Urinary bladder (tissue), 4 donors: ENCODE data around the gene ATXN1. TPM values are rescaled to one million over a fixed set of nuclear protein-coding genes. Genes with fewer than 3 reads are reported as not detected.

ENCODE experiments used
- DNase-seq: peaks from one replicate; pipeline ENCODE4 v3.0.0-alpha.2; 2015; ENCODE audit errors: extremely low spot score
- H3K27ac ChIP-seq: one replicate; pipeline ENCODE4 v1.5.1; 2013; ENCODE audit warnings: low read depth, mild to moderate bottlenecking, moderate library complexity
- H3K36me3 ChIP-seq: one replicate; pipeline ENCODE4 v1.6.1; 2013; ENCODE audit warnings: mild to moderate bottlenecking, moderate library complexity; ENCODE audit not compliant: insufficient read depth
- H3K4me1 ChIP-seq: one replicate; pipeline ENCODE4 v1.6.1; 2013; ENCODE audit warnings: mild to moderate bottlenecking, moderate library complexity; ENCODE audit not compliant: insufficient read depth
- H3K4me3 ChIP-seq: one replicate; pipeline ENCODE4 v1.5.1; 2013; ENCODE audit warnings: low read depth, low read length
- WGBS: extraction: QIAGEN DNeasy Blood & Tissue Kit; methylation state at CpG from one replicate; pipeline ENCODE4 v1.1.7; 2013; 5-methylcytosine and 5-hydroxymethylcytosine counted together
- polyA plus RNA-seq: library from polyadenylated mRNA; stranded (reverse); fragments of 200-250 nt; gene quantifications from one replicate; pipeline ENCODE4 v1.2.3, GENCODE V29; 2013
- total RNA-seq: library from RNA; depleted of rRNA; stranded (reverse); fragments of >200 nt; gene quantifications from one replicate; pipeline ENCODE4 v1.2.3, GENCODE V29; 2014
- donor health status: healthy with polysubstance abuse.
- donor health status: healthy.

Gene ATXN1
- total and polyA plus RNA-seq, 2 donors = 15.8 to 137 TPM

GRCh38 chr6:16372029-16372776 lies 389.1 kb downstream of the ATXN1 start:
- no peak overlapping the region for H3K27ac ChIP-seq
- no peaks in the 10 kb centered on the region for H3K4me1 ChIP-seq
- H3K36me3 ChIP-seq = peaks cover 2% of the 10 kb centered on the region
- 93% methylated on average over 1 of the region's 1 CpG for WGBS
- no peak overlapping the region for H3K4me3 ChIP-seq
- DNase-seq = no peak

- Histone ChIP-seq H3K27ac (no peak overlapping the region), H3K4me3 (no peak overlapping the region), H3K36me3 (peaks cover 2% of the 10 kb centered on the region), H3K4me1 (no peaks in the 10 kb centered on the region)
- 92% methylated on average over 1 of the region's 1 CpG for WGBS
- no peak for DNase-seq
Observed at GRCh38 chr6:16371401-16371800, 389.9 kb downstream of the ATXN1 start.

GRCh38 chr6:16370943-16371342 lies 390.3 kb downstream of the ATXN1 start:
- no peak for DNase-seq
- no peaks in the 10 kb centered on the region for H3K4me1 ChIP-seq
- H3K36me3 ChIP-seq = peaks cover 2% of the 10 kb centered on the region
- 84% methylated on average over 2 of the region's 2 CpGs for WGBS
- H3K4me3 ChIP-seq = no peak overlapping the region
- no peak overlapping the region for H3K27ac ChIP-seq

GRCh38 chr6:16369989-16370388 lies 391.3 kb downstream of the ATXN1 start:
- H3K36me3 ChIP-seq = peaks cover 2% of the 10 kb centered on the region
- DNase-seq = no peak
- WGBS = 84% methylated on average over 5 of the region's 5 CpGs
- H3K27ac ChIP-seq = no peak overlapping the region
- H3K4me3 ChIP-seq = no peak overlapping the region
- H3K4me1 ChIP-seq = no peaks in the 10 kb centered on the region

GRCh38 chr6:16369140-16369745 lies 392.0 kb downstream of the ATXN1 start:
- H3K4me3 ChIP-seq = no peak overlapping the region
- DNase-seq = no peak
- no peak overlapping the region for H3K27ac ChIP-seq
- H3K4me1 ChIP-seq = no peaks in the 10 kb centered on the region
- WGBS = 95% methylated on average over 8 of the region's 8 CpGs
- no peaks in the 10 kb centered on the region for H3K36me3 ChIP-seq

GRCh38 chr6:16367571-16367970 lies 393.7 kb downstream of the ATXN1 start:
- no peak for DNase-seq
- WGBS = 95% methylated on average over 3 of the region's 3 CpGs
- Histone ChIP-seq H3K36me3 (no peaks in the 10 kb centered on the region), H3K4me1 (no peaks in the 10 kb centered on the region), H3K27ac (no peak overlapping the region), H3K4me3 (no peak overlapping the region)

- 98% methylated on average over 4 of the region's 4 CpGs for WGBS
- no peak for DNase-seq
- no peak overlapping the region for H3K4me3 ChIP-seq
- H3K4me1 ChIP-seq = no peaks in the 10 kb centered on the region
- no peak overlapping the region for H3K27ac ChIP-seq
- no peaks in the 10 kb centered on the region for H3K36me3 ChIP-seq
Observed at GRCh38 chr6:16363749-16364148, 397.5 kb downstream of the ATXN1 start.

- Histone ChIP-seq H3K36me3 (no peaks in the 10 kb centered on the region), H3K27ac (no peak overlapping the region), H3K4me3 (no peak overlapping the region), H3K4me1 (no peaks in the 10 kb centered on the region)
- 96% methylated on average over 4 of the region's 4 CpGs for WGBS
- no peak for DNase-seq
Observed at GRCh38 chr6:16362819-16363589, 398.3 kb downstream of the ATXN1 start.

GRCh38 chr6:16362296-16362695 lies 399.0 kb downstream of the ATXN1 start:
- H3K27ac ChIP-seq = no peak overlapping the region
- H3K36me3 ChIP-seq = no peaks in the 10 kb centered on the region
- H3K4me3 ChIP-seq = no peak overlapping the region
- WGBS = 82% methylated on average over 11 of the region's 11 CpGs
- H3K4me1 ChIP-seq = no peaks in the 10 kb centered on the region
- DNase-seq = no peak

GRCh38 chr6:16361861-16362260 lies 399.4 kb downstream of the ATXN1 start:
- no peak overlapping the region for H3K27ac ChIP-seq
- H3K4me1 ChIP-seq = no peaks in the 10 kb centered on the region
- 66% methylated on average over 8 of the region's 8 CpGs for WGBS

GRCh38 chr6:16361121-16361520 lies 400.1 kb downstream of the ATXN1 start:
- no peak overlapping the region for H3K4me3 ChIP-seq
- no peak for DNase-seq
- H3K4me1 ChIP-seq = no peaks in the 10 kb centered on the region
- no peaks in the 10 kb centered on the region for H3K36me3 ChIP-seq
- H3K27ac ChIP-seq = no peak overlapping the region
- 60% methylated on average over 4 of the region's 4 CpGs for WGBS

More at GRCh38 chr6:16361861-16362260, 399.4 kb downstream of the ATXN1 start:
- Histone ChIP-seq H3K36me3 (no peaks in the 10 kb centered on the region), H3K4me3 (no peak overlapping the region)
- DNase-seq = no peak

- no peak overlapping the region for H3K4me3 ChIP-seq
- H3K27ac ChIP-seq = no peak overlapping the region
- no peaks in the 10 kb centered on the region for H3K36me3 ChIP-seq
- H3K4me1 ChIP-seq = no peaks in the 10 kb centered on the region
- DNase-seq = no peak
- 42% methylated on average over 3 of the region's 3 CpGs for WGBS
Observed at GRCh38 chr6:16360365-16360764, 400.9 kb downstream of the ATXN1 start.

- H3K4me3 ChIP-seq = no peak overlapping the region
- H3K36me3 ChIP-seq = no peaks in the 10 kb centered on the region
- DNase-seq = no peak
- no peak overlapping the region for H3K27ac ChIP-seq
- H3K4me1 ChIP-seq = no peaks in the 10 kb centered on the region
- WGBS = 83% methylated on average over 6 of the region's 6 CpGs
Observed at GRCh38 chr6:16359563-16359962, 401.7 kb downstream of the ATXN1 start.
